ENCODE data around the gene GGNBP2.
"Not testable (repeated sequence)": the region's sequence is repeated elsewhere in the genome, so short reads cannot be mapped to it uniquely, and the experiment has no call there.

Gene GGNBP2

GRCh38 chr17:36598951-36599401 is 54.3 kb downstream of the GGNBP2 start:
- no peak overlapping the region for H3K27ac ChIP-seq
- TF ChIP-seq, protein P1, sequence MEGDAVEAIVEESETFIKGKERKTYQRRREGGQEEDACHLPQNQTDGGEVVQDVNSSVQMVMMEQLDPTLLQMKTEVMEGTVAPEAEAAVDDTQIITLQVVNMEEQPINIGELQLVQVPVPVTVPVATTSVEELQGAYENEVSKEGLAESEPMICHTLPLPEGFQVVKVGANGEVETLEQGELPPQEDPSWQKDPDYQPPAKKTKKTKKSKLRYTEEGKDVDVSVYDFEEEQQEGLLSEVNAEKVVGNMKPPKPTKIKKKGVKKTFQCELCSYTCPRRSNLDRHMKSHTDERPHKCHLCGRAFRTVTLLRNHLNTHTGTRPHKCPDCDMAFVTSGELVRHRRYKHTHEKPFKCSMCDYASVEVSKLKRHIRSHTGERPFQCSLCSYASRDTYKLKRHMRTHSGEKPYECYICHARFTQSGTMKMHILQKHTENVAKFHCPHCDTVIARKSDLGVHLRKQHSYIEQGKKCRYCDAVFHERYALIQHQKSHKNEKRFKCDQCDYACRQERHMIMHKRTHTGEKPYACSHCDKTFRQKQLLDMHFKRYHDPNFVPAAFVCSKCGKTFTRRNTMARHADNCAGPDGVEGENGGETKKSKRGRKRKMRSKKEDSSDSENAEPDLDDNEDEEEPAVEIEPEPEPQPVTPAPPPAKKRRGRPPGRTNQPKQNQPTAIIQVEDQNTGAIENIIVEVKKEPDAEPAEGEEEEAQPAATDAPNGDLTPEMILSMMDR (conservative IDR thresholded peaks at IDR 0.05) = no peak

- peak overlapping the region; percentile 88 for H3K27ac ChIP-seq
- TF ChIP-seq, protein P1 (conservative IDR thresholded peaks at IDR 0.05) = no peak
These were observed 55.0 kb downstream of the GGNBP2 start for GRCh38 chr17:36599546-36600250.

GRCh38 chr17:36600465-36600864 is 55.7 kb downstream of the GGNBP2 start:
- TF ChIP-seq, protein P1 (conservative IDR thresholded peaks at IDR 0.05) = no peak
- H3K27ac ChIP-seq = peak overlapping the region; percentile 88

DNA sequence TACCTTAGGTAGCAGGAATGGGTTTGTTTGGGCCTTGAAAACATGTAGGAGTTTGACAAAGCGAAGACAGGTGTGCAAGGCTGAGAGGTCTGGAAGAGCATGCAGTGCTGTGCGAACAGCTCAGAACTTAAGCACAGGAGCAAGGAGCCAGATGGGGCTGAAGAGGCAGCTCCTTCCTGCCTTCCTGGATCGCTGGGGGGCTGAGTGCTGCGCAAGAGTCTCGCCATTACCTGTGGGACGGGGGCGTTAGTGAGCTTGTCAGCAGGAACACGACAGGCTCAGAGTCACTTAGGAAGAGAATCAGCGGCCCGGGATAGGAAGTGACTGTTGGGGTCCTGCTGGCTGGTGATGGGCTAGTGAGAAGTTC is 56.2 kb downstream of the GGNBP2 start:
- TF ChIP-seq, protein P1 (conservative IDR thresholded peaks at IDR 0.05) = no peak
- H3K27ac ChIP-seq = peak overlapping the region; percentile 88

DNA sequence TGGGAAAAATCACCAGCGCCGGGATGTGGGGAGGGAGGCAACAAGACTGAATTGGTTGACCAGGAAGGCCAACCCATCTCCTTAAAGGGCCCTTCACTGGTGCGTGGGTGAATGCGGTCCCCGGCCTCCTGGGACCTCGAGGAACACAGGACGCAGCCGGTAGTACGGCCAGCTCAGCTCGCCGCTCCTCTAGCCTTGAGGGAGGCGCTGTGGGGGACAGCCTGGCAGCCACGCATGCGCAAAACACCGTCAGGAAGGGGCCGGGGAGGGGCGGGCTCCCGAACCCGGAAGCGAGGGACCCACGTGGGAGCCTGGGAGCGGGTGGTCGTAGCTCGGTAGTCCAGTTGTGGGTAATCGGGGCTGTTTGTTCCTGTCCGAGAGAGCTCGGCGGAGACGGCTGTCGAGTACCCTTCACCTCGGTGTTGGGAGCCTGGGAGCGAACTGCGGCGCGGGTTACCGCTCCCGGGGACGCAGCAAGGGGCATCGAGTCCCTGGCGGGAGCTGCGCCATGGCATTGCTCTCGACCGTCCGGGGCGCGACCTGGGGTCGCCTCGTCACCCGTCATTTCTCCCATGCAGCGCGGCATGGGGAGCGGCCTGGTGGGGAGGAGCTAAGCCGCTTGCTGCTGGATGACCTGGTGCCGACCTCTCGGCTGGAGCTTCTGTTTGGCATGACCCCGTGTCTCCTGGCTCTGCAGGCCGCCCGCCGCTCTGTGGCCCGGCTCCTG is 56.7 kb downstream of the GGNBP2 start, which contains the start of gene MRM1:
TSS of gene MRM1 (plus strand) at position 281 of the 727 bp plus-strand sequence. CDS start at position 509, 228 bp downstream.
- TF ChIP-seq, protein P1 (conservative IDR thresholded peaks at IDR 0.05) = peak; percentile 40

DNA sequence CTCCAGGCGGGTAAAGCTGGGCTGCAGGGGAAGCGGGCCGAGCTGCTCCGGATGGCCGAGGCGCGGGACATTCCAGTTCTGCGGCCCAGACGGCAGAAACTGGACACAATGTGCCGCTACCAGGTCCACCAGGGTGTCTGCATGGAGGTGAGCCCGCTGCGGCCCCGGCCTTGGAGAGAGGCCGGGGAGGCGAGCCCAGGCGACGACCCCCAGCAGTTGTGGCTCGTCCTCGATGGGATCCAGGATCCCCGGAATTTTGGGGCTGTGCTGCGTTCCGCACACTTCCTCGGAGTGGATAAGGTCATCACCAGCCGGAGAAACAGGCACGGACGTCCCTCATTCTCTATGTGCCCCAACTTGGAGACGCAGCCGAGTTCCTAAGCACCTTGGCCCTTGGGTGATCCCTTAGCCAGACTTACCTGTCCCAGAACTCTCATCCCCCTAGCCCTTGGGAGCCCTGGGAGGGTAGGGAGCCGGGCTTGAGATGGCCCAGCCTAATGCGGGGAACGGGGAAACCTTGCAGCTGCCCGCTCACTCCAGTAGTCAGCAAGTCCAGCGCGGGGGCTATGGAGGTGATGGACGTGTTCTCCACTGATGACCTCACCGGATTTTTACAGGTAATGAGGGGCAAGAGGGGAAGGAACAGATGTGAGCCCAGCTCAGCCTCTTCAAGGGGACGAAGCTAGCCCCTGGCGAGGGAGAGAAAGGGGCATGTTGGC is 57.5 kb downstream of the GGNBP2 start:
- peak overlapping the region; percentile 88 for H3K27ac ChIP-seq
- TF ChIP-seq, protein P1 (conservative IDR thresholded peaks at IDR 0.05) = no peak

More for the DNA sequence above, 56.7 kb downstream of the GGNBP2 start, which contains the start of gene MRM1:
- peak within 1 kb of the TSS; percentile 88 for H3K27ac ChIP-seq

- H3K27ac ChIP-seq = peak overlapping the region; percentile 88
- TF ChIP-seq, protein P1 (conservative IDR thresholded peaks at IDR 0.05) = peak; percentile 97
These were observed 58.2 kb downstream of the GGNBP2 start for GRCh38 chr17:36602924-36603384.

GRCh38 chr17:36605028-36605427 is 60.3 kb downstream of the GGNBP2 start:
- not testable (repeated sequence) for H3K27ac ChIP-seq
